WTC11 (cell line): ENCODE data around the gene RHOT2. TPM values are rescaled to one million over a fixed set of nuclear protein-coding genes. Genes with fewer than 3 reads are reported as not detected.

ENCODE experiments used
- ATAC-seq: fragments of 200-7000 bp; cut with Tn5 transposase; 2 replicates; pipeline ENCODE4 v1.10.0; 2021; ENCODE audit warnings: mild to moderate bottlenecking, moderate library complexity
- CTCF ChIA-PET: fragments of 300-600 bp; sonication (Branson Sonifier 250); formaldehyde crosslinking; loops from one replicate; lab custom pipeline; 2021; ENCODE audit warnings: antibody characterized with exemption; lab: Charles Lee
- POLR2A ChIA-PET: fragments of 350-600 bp; sonication (Branson Sonifier 250); formaldehyde crosslinking; loops from one replicate; lab custom pipeline; 2021; ENCODE audit warnings: antibody characterized with exemption; lab: Charles Lee
- DNase-seq: peaks from one replicate; pipeline ENCODE4 v3.0.0; 2021; ENCODE audit warnings: low spot score
- H3K27ac Mint-ChIP-seq: 2 replicates; pipeline ENCODE4 v1.8.0; 2021; ENCODE audit warnings: mixed read lengths
- H3K27me3 Mint-ChIP-seq: 2 replicates; pipeline ENCODE4 v1.8.0; 2021; ENCODE audit warnings: low read depth, mild to moderate bottlenecking, moderate library complexity, mixed read lengths
- H3K36me3 Mint-ChIP-seq: 2 replicates; pipeline ENCODE4 v1.8.0; 2021; ENCODE audit warnings: mixed read lengths
- H3K4me1 Mint-ChIP-seq: 2 replicates; pipeline ENCODE4 v1.8.0; 2022; ENCODE audit warnings: mixed read lengths
- H3K4me3 Mint-ChIP-seq: 2 replicates; pipeline ENCODE4 v1.8.0; 2021; ENCODE audit warnings: mild to moderate bottlenecking, moderate library complexity, mixed read lengths
- H3K9me3 Mint-ChIP-seq: 2 replicates; pipeline ENCODE4 v1.8.0; 2021; ENCODE audit warnings: mixed read lengths
- GTF2I ChIP-seq: fragments of 250-450 bp; sonication (Bioruptor Pico); conservative IDR thresholded peaks from 2 replicates; pipeline ENCODE4 v1.4.0; 2021; ENCODE audit warnings: mild to moderate bottlenecking
- HMGXB4 ChIP-seq: sonication (generic); formaldehyde crosslinking; IDR thresholded peaks from 2 replicates; pipeline ENCODE4 v1.8.1; 2023; ENCODE audit warnings: mild to moderate bottlenecking, moderate library complexity, missing genetic modification reagents
- MAX ChIP-seq: sonication (generic); formaldehyde crosslinking; IDR thresholded peaks from 2 replicates; pipeline ENCODE4 v1.8.0; 2022; ENCODE audit warnings: mild to moderate bottlenecking, missing genetic modification reagents
- NR2C2 ChIP-seq: sonication (generic); formaldehyde crosslinking; IDR thresholded peaks from 2 replicates; pipeline ENCODE4 v1.8.0; 2022; ENCODE audit warnings: mild to moderate bottlenecking, missing genetic modification reagents
- OVOL2 ChIP-seq: fragments of 250-450 bp; sonication (Bioruptor Pico); IDR thresholded peaks from 2 replicates; pipeline ENCODE4 v1.9.0; 2021; ENCODE audit warnings: mild to moderate bottlenecking, borderline replicate concordance
- PRDM15 ChIP-seq: sonication (generic); formaldehyde crosslinking; IDR thresholded peaks from 2 replicates; pipeline ENCODE4 v1.8.0; 2022; ENCODE audit warnings: missing genetic modification reagents
- SOX15 ChIP-seq: fragments of 250-450 bp; sonication (Bioruptor Pico); IDR thresholded peaks from 2 replicates; pipeline ENCODE4 v1.9.0; 2021; ENCODE audit warnings: mild to moderate bottlenecking
- SP1 ChIP-seq: sonication (generic); formaldehyde crosslinking; conservative IDR thresholded peaks from 2 replicates; pipeline ENCODE4 v1.8.1; 2022; ENCODE audit warnings: missing genetic modification reagents
- ZNF138 ChIP-seq: sonication (generic); formaldehyde crosslinking; conservative IDR thresholded peaks from 2 replicates; pipeline ENCODE4 v1.8.1; 2022; ENCODE audit warnings: mild to moderate bottlenecking, moderate library complexity, missing genetic modification reagents
- ZNF232 ChIP-seq: sonication (generic); formaldehyde crosslinking; IDR thresholded peaks from 2 replicates; pipeline ENCODE4 v1.8.0; 2022; ENCODE audit warnings: mild to moderate bottlenecking, missing genetic modification reagents
- ZNF281 ChIP-seq: sonication (generic); formaldehyde crosslinking; IDR thresholded peaks from 2 replicates; pipeline ENCODE4 v1.8.0; 2023; ENCODE audit warnings: mild to moderate bottlenecking, missing genetic modification reagents
- ZNF532 ChIP-seq: fragments of 250-450 bp; sonication (Bioruptor Pico); IDR thresholded peaks from 2 replicates; pipeline ENCODE4 v1.9.0; 2021; ENCODE audit warnings: mild to moderate bottlenecking, borderline replicate concordance
- ZNF671 ChIP-seq: fragments of 250-450 bp; sonication (Bioruptor Pico); IDR thresholded peaks from 2 replicates; pipeline ENCODE4 v1.8.0; 2021; ENCODE audit warnings: mild to moderate bottlenecking
- total RNA-seq: library from RNA; stranded (reverse); gene quantifications from 3 replicates; pipeline ENCODE4 v1.2.3, GENCODE V29; 2021

RHOT2 gene
- total RNA-seq, 1 experiment from 2014 or later = 285 TPM

DNA sequence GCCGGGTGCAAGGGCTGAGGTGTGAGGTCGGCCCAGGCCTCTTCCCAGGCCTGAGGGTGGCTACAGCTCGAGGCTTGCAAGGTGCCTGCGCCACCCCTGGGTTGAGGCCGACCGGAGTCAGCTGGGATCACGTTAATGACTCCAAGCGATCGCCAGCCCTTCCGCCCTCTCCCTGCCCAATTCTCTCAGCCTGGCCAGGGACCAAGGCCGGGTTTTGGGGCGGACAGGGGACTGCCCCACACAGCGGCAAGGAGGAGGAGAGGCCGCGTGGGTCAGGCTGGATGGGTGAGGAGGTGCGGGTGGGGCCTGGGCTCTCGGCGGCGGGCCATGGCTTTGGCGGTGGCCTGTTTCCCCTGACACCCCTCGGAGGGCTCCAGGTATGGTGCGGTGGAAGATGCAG lies 25.4 kb downstream of the RHOT2 start:
- H3K4me3 Mint-ChIP-seq = peak overlapping the region; percentile 66
- no peak for ATAC-seq
- POLR2A ChIA-PET = interaction anchor here (1.1 to 1.5 kb wide), 2 partner anchors 10 to 26 kb away, joined by 4 read pairs; no protein-coding TSS in a partner anchor
- peaks cover 60% of the 10 kb centered on the region for H3K27me3 Mint-ChIP-seq
- no peak for DNase-seq
- H3K36me3 Mint-ChIP-seq = no peaks in the 10 kb centered on the region
- CTCF ChIA-PET = interaction anchor here (1.3 to 2.5 kb wide), 4 partner anchors 13 to 45 kb away, joined by 4 to 8 read pairs (median 6); partner anchors contain the start of gene RHOT2
- H3K4me1 Mint-ChIP-seq = peaks cover 8% of the 10 kb centered on the region
- no peaks in the 10 kb centered on the region for H3K9me3 Mint-ChIP-seq
- TF ChIP-seq ZNF671 (CRISPR knock-in tag) (no peak), OVOL2 (CRISPR knock-in tag) (no peak), PRDM15 (CRISPR knock-in tag) (peak; percentile 67), ZNF232 (no peak)
- H3K27ac Mint-ChIP-seq = no peak overlapping the region

GRCh38 chr16:693766-694165 lies 25.8 kb downstream of the RHOT2 start:
- H3K4me3 Mint-ChIP-seq = peak overlapping the region; percentile 66
- POLR2A ChIA-PET = interaction anchor here (1.1 to 1.5 kb wide), 2 partner anchors 11 to 26 kb away, joined by 4 read pairs; no protein-coding TSS in a partner anchor
- ATAC-seq = no peak
- DNase-seq = no peak
- CTCF ChIA-PET = interaction anchor here (1.0 to 2.5 kb wide), 5 partner anchors 13 to 107 kb away, joined by 4 to 8 read pairs (median 6); partner anchors contain the start of genes GNG13 and RHOT2
- no peak overlapping the region for H3K27ac Mint-ChIP-seq
- H3K9me3 Mint-ChIP-seq = no peaks in the 10 kb centered on the region
- peaks cover 64% of the 10 kb centered on the region for H3K27me3 Mint-ChIP-seq
- H3K4me1 Mint-ChIP-seq = peaks cover 8% of the 10 kb centered on the region
- TF ChIP-seq ZNF532 (no peak), SP1 (peak; percentile 78), ZNF138 (CRISPR knock-in tag) (no peak), MAX (no peak)
- H3K36me3 Mint-ChIP-seq = no peaks in the 10 kb centered on the region

DNA sequence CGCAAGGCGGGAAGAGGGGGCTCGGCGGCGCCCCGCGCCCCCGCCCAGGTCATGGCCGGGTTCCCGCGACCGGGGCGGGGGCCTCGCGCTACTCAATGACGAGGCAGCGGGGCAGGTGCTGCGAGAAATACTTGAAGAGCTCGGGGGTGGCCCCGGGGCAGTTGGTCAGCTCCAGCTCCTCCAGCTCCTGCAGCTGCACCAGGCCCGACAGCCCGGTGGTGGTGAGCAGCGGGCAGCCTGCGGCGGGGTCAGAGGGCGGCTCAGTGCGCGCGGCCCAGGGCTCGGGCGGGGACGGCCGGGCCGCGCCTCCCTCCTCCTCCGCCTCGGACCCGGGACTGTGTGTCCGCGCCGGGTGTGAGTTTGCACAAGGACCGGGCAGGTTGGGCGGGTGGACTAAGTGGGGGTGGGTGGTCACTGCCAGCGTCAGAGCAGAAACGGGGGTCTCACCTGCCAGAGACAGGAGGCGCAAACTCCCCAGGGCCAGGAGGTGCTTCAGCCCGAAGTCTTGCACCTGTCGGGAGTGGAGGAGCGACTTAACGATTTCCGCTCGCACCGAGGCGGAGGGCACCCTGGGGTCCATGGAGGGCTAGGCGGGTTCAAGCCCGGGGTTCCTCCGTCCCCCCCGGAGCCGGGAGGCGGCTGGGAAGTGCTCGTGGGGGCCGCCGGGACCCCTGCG lies 26.4 kb downstream of the RHOT2 start:
- ATAC-seq (peak; percentile 11), DNase-seq (peak; percentile 61)
- Mint-ChIP-seq H3K27ac (no peak overlapping the region), H3K4me1 (peaks cover 7% of the 10 kb centered on the region), H3K9me3 (no peaks in the 10 kb centered on the region), H3K4me3 (peak overlapping the region; percentile 71), H3K36me3 (no peaks in the 10 kb centered on the region), H3K27me3 (peaks cover 69% of the 10 kb centered on the region)
- no peak for TF ChIP-seq SOX15 (CRISPR knock-in tag)
- TF ChIP-seq HMGXB4 = peak; percentile 20; the same call in 1 of the 2 replicates
- no peak for TF ChIP-seq GTF2I (CRISPR knock-in tag)
- TF ChIP-seq NR2C2 = no peak
- TF ChIP-seq ZNF232 = no peak
- no peak for TF ChIP-seq ZNF281 (CRISPR knock-in tag)
- CTCF ChIA-PET = interaction anchor here (1.0 to 2.5 kb wide), 7 partner anchors 8 to 107 kb away, joined by 3 to 12 read pairs (median 5); partner anchors contain the start of genes CIAO3, GNG13 and RHOT2
- POLR2A ChIA-PET = interaction anchor here (0.6 to 1.5 kb wide), 3 partner anchors 11 to 27 kb away, joined by 3 to 4 read pairs (median 4); partner anchors contain the start of gene ANTKMT
